OCI-LY3 (cell line): ENCODE measurements around the gene SLC9A2.

ENCODE experiments used
- CTCF ChIP-seq: fragments of 200-600, 300-600 bp; sonication (generic); IDR thresholded peaks from 2 replicates; pipeline ENCODE4 v1.5.1; 2014; ENCODE audit warnings: antibody characterized with exemption, low read length, low read depth
- EZH2phosphoT487 ChIP-seq: fragments of 200-600 bp; shearing (Covaris generic); IDR thresholded peaks from 2 replicates; pipeline ENCODE4 v1.6.1; 2018; ENCODE audit warnings: antibody characterized with exemption, mixed run types, low read depth

DNA sequence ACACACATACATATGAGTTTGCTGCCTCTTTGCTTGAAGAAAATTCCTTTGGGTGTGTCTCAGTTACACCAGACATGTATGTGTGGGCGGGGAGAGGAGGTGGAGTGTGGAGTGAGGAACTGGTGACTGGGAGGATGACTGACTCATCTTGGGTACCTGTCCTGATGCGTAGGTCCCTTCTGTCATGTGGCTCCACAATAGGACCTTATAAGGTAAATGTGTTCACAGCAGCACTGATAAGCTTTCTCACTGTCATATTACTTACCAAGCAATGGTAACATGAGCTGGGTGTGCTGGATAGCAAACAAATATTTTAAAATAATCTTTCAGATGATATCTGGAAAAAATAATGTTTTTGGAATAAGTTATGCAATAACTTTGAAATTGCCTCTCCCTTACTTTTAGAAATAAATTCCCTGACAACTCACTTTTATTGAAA is 45.1 kb downstream of the SLC9A2 start:
- TF ChIP-seq CTCF (no peak), EZH2phosphoT487 (no peak)
